ENCODE measurements around the gene SLC25A2.
"Not testable (repeated sequence)": the region's sequence is repeated elsewhere in the genome, so short reads cannot be mapped to it uniquely, and the experiment has no call there.

Gene SLC25A2

GRCh38 chr5:141303756-141304155 is at the start of gene SLC25A2:
Gene SLC25A2, minus strand, starts transcription at chr5:141304049. Its CDS starts 184 bp downstream, at chr5:141303865.
- DNase-seq, result no peak

- DNase-seq, result no peak
These were observed 47.7 kb upstream of the SLC25A2 start for GRCh38 chr5:141351591-141351990.

- DNase-seq, result peak in 7 of 51 donors; percentile 6 to 33 (median 16)
These were observed 46.2 kb upstream of the SLC25A2 start, which contains the start of gene PCDHGB1 for GRCh38 chr5:141349917-141350619. Gene PCDHGB1, plus strand, starts transcription at chr5:141350099. Its CDS starts 162 bp downstream, at chr5:141350261.

- not testable (repeated sequence) for DNase-seq
These were observed 42.2 kb upstream of the SLC25A2 start for GRCh38 chr5:141346017-141346416.

GRCh38 chr5:141345327-141345726 is 41.5 kb upstream of the SLC25A2 start:
- DNase-seq, result no peak

- no peak for DNase-seq
These were observed 40.2 kb upstream of the SLC25A2 start for GRCh38 chr5:141343953-141344463.

- no peak for DNase-seq
These were observed 39.5 kb upstream of the SLC25A2 start, which contains the start of gene PCDHGA3 for GRCh38 chr5:141343242-141343952. Gene PCDHGA3, plus strand, starts transcription at chr5:141343829. Its CDS starts 205 bp downstream, at chr5:141344034.

GRCh38 chr5:141342773-141343172 is 38.9 kb upstream of the SLC25A2 start:
- DNase-seq, result no peak

- not testable (repeated sequence) for DNase-seq
These were observed 37.0 kb upstream of the SLC25A2 start for GRCh38 chr5:141340781-141341354.

GRCh38 chr5:141338538-141339306 is 34.9 kb upstream of the SLC25A2 start, which contains the start of gene PCDHGA2:
Gene PCDHGA2, plus strand, starts transcription at chr5:141338760.
- no peak for DNase-seq

- DNase-seq, result not testable (repeated sequence)
These were observed 28.7 kb upstream of the SLC25A2 start for GRCh38 chr5:141332571-141332970.

GRCh38 chr5:141330299-141331080 is 26.6 kb upstream of the SLC25A2 start, which contains the start of gene PCDHGA1:
Gene PCDHGA1, plus strand, starts transcription at chr5:141330514.
- DNase-seq, result no peak

GRCh38 chr5:141328231-141328630 is 24.4 kb upstream of the SLC25A2 start:
- no peak for DNase-seq

- DNase-seq, result peak in 45 of 51 donors; percentile 1 to 78 (median 33)
These were observed 22.4 kb upstream of the SLC25A2 start for GRCh38 chr5:141326088-141326854.

- no peak for DNase-seq
These were observed 18.4 kb upstream of the SLC25A2 start for GRCh38 chr5:141322261-141322660.

- peak; percentile 43 to 93 (median 78) for DNase-seq
These were observed 16.6 kb upstream of the SLC25A2 start, which contains the start of gene TAF7 for GRCh38 chr5:141320225-141321169. Gene TAF7, minus strand, starts transcription at chr5:141320784. Its CDS starts 740 bp downstream, at chr5:141320044.

- no peak for DNase-seq
These were observed 15.8 kb upstream of the SLC25A2 start for GRCh38 chr5:141319699-141320098.

GRCh38 chr5:141319202-141319601 is 15.4 kb upstream of the SLC25A2 start:
- no peak for DNase-seq

Data from hypothalamus (tissue), 51 donors.